Neural progenitor cell (in vitro differentiated cells): ENCODE measurements around the gene ASPA.

Source experiments
- EZH2 ChIP-seq: fragments of 200-600 bp; sonication (generic); IDR thresholded peaks from 2 replicates; pipeline ENCODE4 v1.6.1; 2017; ENCODE audit warnings: antibody characterized with exemption, mild to moderate bottlenecking, moderate library complexity
- EZH2phosphoT487 ChIP-seq: fragments of 200-600 bp; sonication (generic); IDR thresholded peaks from 2 replicates; pipeline ENCODE4 v1.6.1; 2017; ENCODE audit warnings: antibody characterized with exemption
- TF ChIP-seq, protein P1 (sequence below): fragments of 200-600 bp; sonication (generic); IDR thresholded peaks from 2 replicates; pipeline ENCODE4 v1.5.1; 2017; ENCODE audit warnings: antibody characterized with exemption, mild to moderate bottlenecking

DNA sequence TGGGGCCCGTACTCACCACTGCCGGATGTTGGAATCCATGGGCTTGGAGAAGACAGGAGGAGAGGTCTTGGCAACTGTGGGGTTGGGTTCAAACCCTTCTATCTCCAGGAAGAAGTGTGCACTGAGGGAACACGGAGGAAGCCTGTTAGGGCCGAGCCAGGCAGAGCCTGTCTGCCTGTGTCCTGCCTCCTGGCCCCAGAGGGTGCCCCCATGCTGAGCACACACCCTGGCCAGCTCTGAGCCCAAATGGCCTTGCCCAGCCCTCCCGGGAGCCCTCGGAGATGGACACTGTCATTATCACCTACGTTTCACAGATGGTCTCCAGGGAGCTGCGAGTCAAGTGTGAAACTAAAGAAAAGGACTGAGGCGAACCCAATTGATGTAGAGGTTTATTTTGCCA is 69.4 kb downstream of the ASPA start:
- TF ChIP-seq, protein P1, sequence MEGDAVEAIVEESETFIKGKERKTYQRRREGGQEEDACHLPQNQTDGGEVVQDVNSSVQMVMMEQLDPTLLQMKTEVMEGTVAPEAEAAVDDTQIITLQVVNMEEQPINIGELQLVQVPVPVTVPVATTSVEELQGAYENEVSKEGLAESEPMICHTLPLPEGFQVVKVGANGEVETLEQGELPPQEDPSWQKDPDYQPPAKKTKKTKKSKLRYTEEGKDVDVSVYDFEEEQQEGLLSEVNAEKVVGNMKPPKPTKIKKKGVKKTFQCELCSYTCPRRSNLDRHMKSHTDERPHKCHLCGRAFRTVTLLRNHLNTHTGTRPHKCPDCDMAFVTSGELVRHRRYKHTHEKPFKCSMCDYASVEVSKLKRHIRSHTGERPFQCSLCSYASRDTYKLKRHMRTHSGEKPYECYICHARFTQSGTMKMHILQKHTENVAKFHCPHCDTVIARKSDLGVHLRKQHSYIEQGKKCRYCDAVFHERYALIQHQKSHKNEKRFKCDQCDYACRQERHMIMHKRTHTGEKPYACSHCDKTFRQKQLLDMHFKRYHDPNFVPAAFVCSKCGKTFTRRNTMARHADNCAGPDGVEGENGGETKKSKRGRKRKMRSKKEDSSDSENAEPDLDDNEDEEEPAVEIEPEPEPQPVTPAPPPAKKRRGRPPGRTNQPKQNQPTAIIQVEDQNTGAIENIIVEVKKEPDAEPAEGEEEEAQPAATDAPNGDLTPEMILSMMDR: no peak
- TF ChIP-seq EZH2 (no peak), EZH2phosphoT487 (no peak)
